ENCODE data around the gene CCDC171.
"Not testable (repeated sequence)": the region's sequence is repeated elsewhere in the genome, so short reads cannot be mapped to it uniquely, and the experiment has no call there.

Gene CCDC171

DNA sequence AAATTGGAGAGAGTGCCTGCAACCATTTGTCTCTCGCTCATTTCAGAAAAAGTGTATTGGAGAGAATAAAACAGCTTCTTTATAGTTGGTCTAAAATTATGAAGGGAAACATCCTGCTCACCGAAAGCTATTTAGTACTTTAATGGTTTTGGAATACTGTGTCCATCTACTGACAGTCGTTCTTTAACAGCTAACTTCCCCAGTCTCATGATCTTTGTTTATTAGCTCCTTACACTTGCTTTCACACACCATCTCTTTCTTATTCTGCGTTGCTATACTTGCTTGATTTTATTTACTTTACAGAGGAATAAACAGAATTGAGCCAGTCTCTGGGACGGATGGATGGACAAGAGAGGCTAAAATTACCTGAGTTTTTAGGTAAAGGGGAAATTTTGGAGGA lies 229.3 kb downstream of the CCDC171 start:
- Histone ChIP-seq H3K36me3 (ENCODE audit: control insufficient read depth, insufficient read depth, low read length) (no peaks in the 10 kb centered on the region), H3K4me3 (ENCODE audit: insufficient read depth, low read depth, low read length, poor library complexity, severe bottlenecking) (no peak overlapping the region), H3K9me3 (ENCODE audit: control insufficient read depth, low read length) (no peaks in the 10 kb centered on the region), H3K4me1 (ENCODE audit: control insufficient read depth, insufficient read depth, low read length, poor library complexity, severe bottlenecking) (no peaks in the 10 kb centered on the region), H3K27me3 (replicated peaks; ENCODE audit: control insufficient read depth, insufficient read depth, low read length, poor library complexity, severe bottlenecking) (no peaks in the 10 kb centered on the region), H3K27ac (ENCODE audit: insufficient read depth, low read length, poor library complexity, severe bottlenecking) (no peak overlapping the region)
- no peak for DNase-seq

DNA sequence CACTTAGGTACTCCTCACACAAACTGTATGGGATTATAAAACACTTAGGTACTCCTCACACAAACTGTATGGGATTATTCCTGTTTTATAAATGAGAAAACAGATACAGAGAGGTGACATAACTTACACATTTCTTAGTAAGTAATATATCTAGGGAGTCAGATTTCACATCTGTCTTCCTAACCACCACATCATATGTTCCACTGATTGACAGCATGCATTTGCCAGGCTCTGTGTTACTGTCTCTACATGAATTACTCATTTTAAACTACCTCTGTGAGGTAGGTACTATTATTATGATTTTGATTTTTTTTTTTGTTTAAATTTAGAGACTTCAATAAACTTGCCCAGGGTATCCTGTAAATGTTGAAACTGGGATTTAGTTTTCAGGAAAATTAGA lies 232.7 kb downstream of the CCDC171 start:
- no peak overlapping the region for H3K27ac ChIP-seq (ENCODE audit: insufficient read depth, low read length, poor library complexity, severe bottlenecking)
- no peak overlapping the region for H3K4me3 ChIP-seq (ENCODE audit: insufficient read depth, low read depth, low read length, poor library complexity, severe bottlenecking)
- no peaks in the 10 kb centered on the region for H3K36me3 ChIP-seq (ENCODE audit: control insufficient read depth, insufficient read depth, low read length)
- no peaks in the 10 kb centered on the region for H3K27me3 ChIP-seq (replicated peaks; ENCODE audit: control insufficient read depth, insufficient read depth, low read length, poor library complexity, severe bottlenecking)
- no peak for DNase-seq
- no peaks in the 10 kb centered on the region for H3K9me3 ChIP-seq (ENCODE audit: control insufficient read depth, low read length)
- H3K4me1 ChIP-seq (ENCODE audit: control insufficient read depth, insufficient read depth, low read length, poor library complexity, severe bottlenecking): no peaks in the 10 kb centered on the region

DNA sequence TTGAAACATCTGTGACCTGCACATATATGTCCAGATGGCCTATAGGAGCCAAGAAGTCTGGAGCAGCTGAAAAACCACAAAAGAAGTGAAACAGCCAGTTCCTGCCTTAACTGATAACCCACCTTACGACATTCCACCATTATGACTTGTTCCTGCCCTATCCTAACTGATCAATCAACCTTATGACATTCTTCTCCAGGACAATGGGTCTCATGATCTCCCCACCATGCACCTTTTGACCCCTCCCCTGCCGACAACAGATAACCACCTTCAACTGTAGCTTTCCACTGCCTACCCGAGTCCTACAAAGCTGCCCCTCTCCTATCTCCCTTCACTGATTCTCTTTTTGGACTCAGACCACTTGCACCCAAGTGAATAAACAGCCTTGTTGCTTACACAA lies 233.8 kb downstream of the CCDC171 start:
- no peak for DNase-seq
- H3K4me1 ChIP-seq (ENCODE audit: control insufficient read depth, insufficient read depth, low read length, poor library complexity, severe bottlenecking): no peaks in the 10 kb centered on the region
- no peaks in the 10 kb centered on the region for H3K27me3 ChIP-seq (replicated peaks; ENCODE audit: control insufficient read depth, insufficient read depth, low read length, poor library complexity, severe bottlenecking)
- H3K36me3 ChIP-seq (ENCODE audit: control insufficient read depth, insufficient read depth, low read length): no peaks in the 10 kb centered on the region
- H3K4me3 ChIP-seq (ENCODE audit: insufficient read depth, low read depth, low read length, poor library complexity, severe bottlenecking): no peak overlapping the region
- no peaks in the 10 kb centered on the region for H3K9me3 ChIP-seq (ENCODE audit: control insufficient read depth, low read length)
- H3K27ac ChIP-seq (ENCODE audit: insufficient read depth, low read length, poor library complexity, severe bottlenecking): no peak overlapping the region

DNA sequence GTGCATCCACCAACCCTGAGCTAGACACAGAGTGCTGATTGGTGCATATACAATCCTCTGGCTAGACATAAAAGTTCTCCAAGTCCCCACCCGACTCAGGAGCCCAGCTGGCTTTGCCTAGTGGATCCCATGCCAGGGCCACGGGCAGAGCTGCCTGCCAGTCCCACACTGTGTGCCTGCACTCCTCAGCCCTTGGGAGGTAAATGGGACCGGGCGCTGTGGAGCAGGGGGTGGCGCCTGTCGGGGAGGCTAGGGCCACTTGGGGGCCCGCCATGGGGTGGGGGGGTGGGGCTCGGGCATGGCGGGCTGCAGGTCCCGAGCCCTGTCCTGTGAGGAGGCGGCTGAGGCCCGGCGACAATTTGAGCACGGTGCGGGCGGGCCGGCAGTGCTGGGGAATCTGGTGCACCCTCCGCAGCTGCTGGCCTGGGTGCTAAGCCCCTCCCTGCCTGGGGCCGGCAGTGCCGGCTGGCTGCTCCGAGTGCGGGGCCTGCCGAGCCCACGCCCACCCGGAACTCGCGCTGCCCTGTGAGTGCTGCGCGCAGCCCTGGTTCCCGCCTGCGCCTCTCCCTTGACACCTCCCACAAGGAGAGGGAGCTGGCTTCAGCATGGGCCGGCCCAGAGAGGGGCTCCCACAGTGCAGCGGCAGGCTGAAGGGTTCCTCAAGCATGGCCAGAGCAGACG lies 257.5 kb downstream of the CCDC171 start:
- DNase-seq; H3K27ac ChIP-seq (ENCODE audit: insufficient read depth, low read length, poor library complexity, severe bottlenecking); H3K36me3 ChIP-seq (ENCODE audit: control insufficient read depth, insufficient read depth, low read length); H3K4me1 ChIP-seq (ENCODE audit: control insufficient read depth, insufficient read depth, low read length, poor library complexity, severe bottlenecking); H3K4me3 ChIP-seq (ENCODE audit: insufficient read depth, low read depth, low read length, poor library complexity, severe bottlenecking); H3K27me3 ChIP-seq (replicated peaks; ENCODE audit: control insufficient read depth, insufficient read depth, low read length, poor library complexity, severe bottlenecking); H3K9me3 ChIP-seq (ENCODE audit: control insufficient read depth, low read length): not testable (repeated sequence)

DNA sequence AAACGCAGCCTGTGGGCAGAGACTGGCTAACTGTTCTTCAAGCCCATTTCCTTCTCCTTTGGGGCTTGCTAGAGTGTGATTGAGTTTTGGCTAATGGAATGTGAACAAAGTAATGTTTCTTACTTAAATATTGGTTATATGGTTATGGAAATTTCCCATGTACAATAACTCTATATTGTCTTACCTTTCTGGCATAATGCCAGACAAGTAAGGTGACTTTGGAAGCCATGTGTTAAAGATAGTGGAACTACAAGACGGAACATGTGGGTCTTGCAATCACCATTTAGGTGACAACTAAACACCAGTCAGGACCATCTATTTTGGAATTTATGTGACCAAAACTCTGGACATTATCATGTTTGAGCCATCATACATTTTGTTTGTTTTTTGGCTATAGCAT lies 260.2 kb downstream of the CCDC171 start:
- no peaks in the 10 kb centered on the region for H3K4me1 ChIP-seq (ENCODE audit: control insufficient read depth, insufficient read depth, low read length, poor library complexity, severe bottlenecking)
- H3K27ac ChIP-seq (ENCODE audit: insufficient read depth, low read length, poor library complexity, severe bottlenecking): no peak overlapping the region
- H3K27me3 ChIP-seq (replicated peaks; ENCODE audit: control insufficient read depth, insufficient read depth, low read length, poor library complexity, severe bottlenecking): no peaks in the 10 kb centered on the region
- no peak overlapping the region for H3K4me3 ChIP-seq (ENCODE audit: insufficient read depth, low read depth, low read length, poor library complexity, severe bottlenecking)
- H3K36me3 ChIP-seq (ENCODE audit: control insufficient read depth, insufficient read depth, low read length): no peaks in the 10 kb centered on the region
- no peaks in the 10 kb centered on the region for H3K9me3 ChIP-seq (ENCODE audit: control insufficient read depth, low read length)
- no peak for DNase-seq

DNA sequence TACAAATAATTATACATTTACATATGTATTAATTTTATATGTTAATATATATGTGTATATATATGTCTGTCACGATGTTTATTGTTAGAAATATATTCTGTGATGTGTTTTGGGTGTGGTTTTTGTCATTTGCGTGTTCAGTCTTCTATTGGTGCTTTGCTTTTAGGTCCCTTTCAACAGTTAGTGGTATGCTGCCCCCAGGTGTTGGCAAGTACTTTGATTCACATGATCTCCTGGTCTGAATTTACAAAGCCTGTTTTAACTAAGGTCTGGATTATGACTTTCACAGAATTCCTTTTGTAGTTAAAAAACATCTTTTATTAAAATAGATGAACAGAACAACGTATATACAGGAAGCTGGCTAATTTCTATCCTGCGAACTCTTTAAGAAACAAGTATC lies 271.5 kb downstream of the CCDC171 start:
- Histone ChIP-seq H3K36me3 (ENCODE audit: control insufficient read depth, insufficient read depth, low read length) (no peaks in the 10 kb centered on the region), H3K4me3 (ENCODE audit: insufficient read depth, low read depth, low read length, poor library complexity, severe bottlenecking) (no peak overlapping the region), H3K9me3 (ENCODE audit: control insufficient read depth, low read length) (no peaks in the 10 kb centered on the region), H3K27ac (ENCODE audit: insufficient read depth, low read length, poor library complexity, severe bottlenecking) (no peak overlapping the region), H3K4me1 (ENCODE audit: control insufficient read depth, insufficient read depth, low read length, poor library complexity, severe bottlenecking) (no peaks in the 10 kb centered on the region), H3K27me3 (replicated peaks; ENCODE audit: control insufficient read depth, insufficient read depth, low read length, poor library complexity, severe bottlenecking) (no peaks in the 10 kb centered on the region)
- DNase-seq: no peak

DNA sequence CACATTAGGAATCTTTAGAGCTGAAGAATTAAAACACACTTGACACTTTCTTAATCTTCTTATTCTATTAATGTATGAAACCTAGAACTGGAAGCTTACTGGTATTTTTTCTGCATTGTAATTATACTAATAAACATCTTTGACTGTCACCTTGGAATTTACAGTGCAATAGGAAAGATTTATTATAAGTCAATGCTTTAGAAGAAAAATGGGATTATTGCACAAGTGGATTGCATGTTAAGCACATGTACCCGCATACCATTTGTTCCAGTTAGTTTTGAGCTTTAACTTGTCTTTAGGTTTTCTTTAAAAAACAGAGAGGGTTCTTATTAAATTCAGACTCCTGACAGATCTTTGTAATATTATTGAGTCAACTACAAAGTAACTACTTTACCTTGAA lies 278.5 kb downstream of the CCDC171 start:
- Histone ChIP-seq H3K4me3 (ENCODE audit: insufficient read depth, low read depth, low read length, poor library complexity, severe bottlenecking) (no peak overlapping the region), H3K36me3 (ENCODE audit: control insufficient read depth, insufficient read depth, low read length) (no peaks in the 10 kb centered on the region), H3K9me3 (ENCODE audit: control insufficient read depth, low read length) (no peaks in the 10 kb centered on the region), H3K27me3 (replicated peaks; ENCODE audit: control insufficient read depth, insufficient read depth, low read length, poor library complexity, severe bottlenecking) (no peaks in the 10 kb centered on the region), H3K4me1 (ENCODE audit: control insufficient read depth, insufficient read depth, low read length, poor library complexity, severe bottlenecking) (no peaks in the 10 kb centered on the region), H3K27ac (ENCODE audit: insufficient read depth, low read length, poor library complexity, severe bottlenecking) (no peak overlapping the region)
- DNase-seq: no peak

DNA sequence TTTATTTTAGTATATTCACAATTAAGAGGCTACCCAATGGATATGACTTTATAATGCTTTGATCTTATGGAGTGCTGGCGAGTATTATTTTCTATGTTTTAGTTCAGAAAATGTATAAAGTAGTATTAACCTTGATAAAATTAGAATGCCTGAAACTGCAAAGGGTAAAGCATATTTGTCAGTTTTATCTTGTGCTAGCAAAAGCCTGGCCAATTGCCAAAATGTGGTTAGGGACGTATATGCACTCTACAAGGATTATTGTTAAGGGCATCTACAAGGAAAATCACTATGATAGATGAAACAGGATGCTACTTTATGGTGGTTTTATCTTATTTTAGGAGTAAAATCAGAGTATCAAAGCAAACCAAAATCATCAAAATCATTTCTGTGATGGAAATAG lies 281.7 kb downstream of the CCDC171 start:
- Histone ChIP-seq H3K9me3 (ENCODE audit: control insufficient read depth, low read length) (no peaks in the 10 kb centered on the region), H3K27me3 (replicated peaks; ENCODE audit: control insufficient read depth, insufficient read depth, low read length, poor library complexity, severe bottlenecking) (no peaks in the 10 kb centered on the region), H3K4me1 (ENCODE audit: control insufficient read depth, insufficient read depth, low read length, poor library complexity, severe bottlenecking) (no peaks in the 10 kb centered on the region), H3K27ac (ENCODE audit: insufficient read depth, low read length, poor library complexity, severe bottlenecking) (no peak overlapping the region), H3K36me3 (ENCODE audit: control insufficient read depth, insufficient read depth, low read length) (no peaks in the 10 kb centered on the region), H3K4me3 (ENCODE audit: insufficient read depth, low read depth, low read length, poor library complexity, severe bottlenecking) (no peak overlapping the region)
- no peak for DNase-seq

DNA sequence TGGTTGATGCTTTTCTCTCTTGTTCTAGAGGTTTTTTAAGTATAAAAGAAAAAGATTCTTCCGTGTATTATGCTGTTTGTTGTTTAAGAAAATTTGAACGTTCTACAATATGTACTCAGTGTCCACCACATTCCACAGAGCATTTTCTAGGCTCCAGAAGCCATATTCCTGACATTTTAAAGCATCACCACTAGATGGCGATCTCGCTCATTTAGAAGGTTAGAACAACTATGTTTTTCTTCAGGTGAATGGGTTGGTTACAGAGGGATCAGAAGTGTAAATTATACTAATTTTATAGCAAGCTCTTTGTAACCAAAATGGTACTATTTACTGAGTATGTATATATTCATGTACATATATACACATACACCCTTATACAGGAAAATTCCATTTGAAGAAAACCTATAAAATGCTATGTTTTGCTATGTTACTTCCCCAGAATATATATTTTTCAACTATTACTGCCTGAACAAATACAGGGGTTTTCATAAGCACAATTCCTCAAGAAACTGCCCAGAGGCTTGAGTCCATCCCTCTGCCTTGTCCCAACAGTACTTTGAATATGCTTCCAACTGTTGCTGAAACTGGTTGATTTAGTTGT lies 284.3 kb downstream of the CCDC171 start:
- Histone ChIP-seq H3K27ac (ENCODE audit: insufficient read depth, low read length, poor library complexity, severe bottlenecking) (no peak overlapping the region), H3K9me3 (ENCODE audit: control insufficient read depth, low read length) (no peaks in the 10 kb centered on the region), H3K36me3 (ENCODE audit: control insufficient read depth, insufficient read depth, low read length) (no peaks in the 10 kb centered on the region), H3K27me3 (replicated peaks; ENCODE audit: control insufficient read depth, insufficient read depth, low read length, poor library complexity, severe bottlenecking) (no peaks in the 10 kb centered on the region), H3K4me1 (ENCODE audit: control insufficient read depth, insufficient read depth, low read length, poor library complexity, severe bottlenecking) (no peaks in the 10 kb centered on the region), H3K4me3 (ENCODE audit: insufficient read depth, low read depth, low read length, poor library complexity, severe bottlenecking) (no peak overlapping the region)
- no peak for DNase-seq

DNA sequence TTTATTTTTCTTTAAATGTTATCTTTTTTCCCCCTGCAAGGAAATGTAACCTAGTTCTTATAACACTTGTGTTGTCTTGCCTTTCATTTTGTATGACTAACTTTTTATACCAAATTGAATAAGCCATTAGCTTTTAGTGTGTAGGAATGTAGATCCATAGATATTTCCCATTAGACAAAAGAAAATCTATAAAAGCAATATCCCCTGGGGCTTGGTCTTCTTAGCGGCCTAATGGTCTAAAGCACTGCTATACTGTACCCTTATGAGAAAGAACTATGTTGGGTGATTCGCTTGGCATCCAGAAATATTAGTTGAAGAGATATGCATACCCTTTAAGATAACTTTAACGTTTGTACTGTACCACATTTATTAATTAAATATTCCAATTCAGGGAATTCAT lies 289.2 kb downstream of the CCDC171 start:
- no peak overlapping the region for H3K27ac ChIP-seq (ENCODE audit: insufficient read depth, low read length, poor library complexity, severe bottlenecking)
- H3K9me3 ChIP-seq (ENCODE audit: control insufficient read depth, low read length): no peaks in the 10 kb centered on the region
- H3K4me1 ChIP-seq (ENCODE audit: control insufficient read depth, insufficient read depth, low read length, poor library complexity, severe bottlenecking): no peaks in the 10 kb centered on the region
- H3K36me3 ChIP-seq (ENCODE audit: control insufficient read depth, insufficient read depth, low read length): no peaks in the 10 kb centered on the region
- H3K4me3 ChIP-seq (ENCODE audit: insufficient read depth, low read depth, low read length, poor library complexity, severe bottlenecking): no peak overlapping the region
- H3K27me3 ChIP-seq (replicated peaks; ENCODE audit: control insufficient read depth, insufficient read depth, low read length, poor library complexity, severe bottlenecking): no peaks in the 10 kb centered on the region
- DNase-seq: no peak

All from effector memory CD4-positive, alpha-beta T cell (primary cell).